GM19467 (cell line): Measurements from ENCODE around the gene JMJD6.
A peak's percentile ranks its signal among the peaks of the same experiment; 100 is the strongest.

Experiments used
- ATAC-seq: cut with Tn5 transposase; IDR thresholded peaks from one replicate; pipeline ENCODE4 v1.9.1; 2021; ENCODE audit warnings: mild to moderate bottlenecking, moderate library complexity; ENCODE audit not compliant: unreplicated experiment

Gene JMJD6

DNA sequence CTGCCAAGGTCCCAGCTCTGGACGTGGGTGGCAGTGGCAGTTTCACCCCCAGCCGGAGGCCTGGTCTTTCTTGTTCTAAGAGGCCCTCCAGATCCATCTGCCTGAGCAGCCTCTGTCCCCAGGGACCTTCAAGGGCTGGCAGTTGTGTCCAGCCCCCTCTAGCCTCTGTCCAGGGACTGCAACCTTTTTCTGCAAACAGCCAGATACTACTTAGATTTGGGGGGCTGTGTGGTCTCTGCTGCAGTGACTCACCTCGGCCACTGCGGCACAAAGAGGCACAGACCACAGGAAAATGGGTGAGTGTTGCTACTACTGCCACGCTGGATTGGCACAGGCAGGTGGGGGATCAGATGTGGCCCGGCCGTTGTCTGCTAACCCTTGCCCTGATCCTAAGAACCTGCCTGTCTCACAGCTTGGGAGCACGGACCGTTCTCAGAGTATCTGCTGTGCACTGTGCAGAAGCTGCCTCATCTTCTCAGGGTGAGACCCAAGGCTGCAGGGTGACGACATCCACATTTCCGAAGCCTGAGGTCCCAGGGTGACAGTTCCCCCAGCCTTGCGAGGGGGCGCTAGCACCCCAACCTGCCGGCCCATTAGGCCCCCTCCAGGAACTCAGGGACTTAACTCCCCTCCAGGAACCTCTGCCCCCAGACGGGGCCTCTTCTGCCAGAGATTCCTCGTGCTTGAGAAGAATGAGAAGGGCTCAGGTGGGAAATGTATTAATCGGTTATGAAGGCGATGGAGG is 43.2 kb downstream of the JMJD6 start:
- ATAC-seq: no peak

GRCh38 chr17:76682296-76682695 is 44.1 kb downstream of the JMJD6 start:
- no peak for ATAC-seq

- ATAC-seq: no peak
These were observed 44.9 kb downstream of the JMJD6 start for GRCh38 chr17:76681222-76682137.

DNA sequence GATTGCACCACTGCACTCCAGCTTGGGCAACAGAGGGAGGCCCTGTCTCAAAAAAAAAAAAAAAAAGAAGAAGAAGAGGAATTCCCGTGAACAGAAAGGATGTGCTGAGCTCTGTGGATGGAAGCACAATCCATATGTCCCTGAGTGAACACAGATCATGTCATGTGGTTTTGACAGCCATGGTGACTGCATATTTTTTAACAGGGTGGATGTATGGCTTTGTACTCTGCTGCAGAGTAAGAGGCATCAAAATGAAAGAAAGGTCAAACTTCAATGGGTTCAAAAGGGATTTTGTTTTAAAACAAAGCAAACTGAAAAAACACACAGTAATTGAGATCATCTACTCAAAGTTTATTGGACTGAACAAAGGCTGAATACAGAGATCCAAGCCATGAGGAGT is 47.2 kb downstream of the JMJD6 start:
- no peak for ATAC-seq

- ATAC-seq: no peak
These were observed 48.1 kb downstream of the JMJD6 start for GRCh38 chr17:76678330-76678729.

DNA sequence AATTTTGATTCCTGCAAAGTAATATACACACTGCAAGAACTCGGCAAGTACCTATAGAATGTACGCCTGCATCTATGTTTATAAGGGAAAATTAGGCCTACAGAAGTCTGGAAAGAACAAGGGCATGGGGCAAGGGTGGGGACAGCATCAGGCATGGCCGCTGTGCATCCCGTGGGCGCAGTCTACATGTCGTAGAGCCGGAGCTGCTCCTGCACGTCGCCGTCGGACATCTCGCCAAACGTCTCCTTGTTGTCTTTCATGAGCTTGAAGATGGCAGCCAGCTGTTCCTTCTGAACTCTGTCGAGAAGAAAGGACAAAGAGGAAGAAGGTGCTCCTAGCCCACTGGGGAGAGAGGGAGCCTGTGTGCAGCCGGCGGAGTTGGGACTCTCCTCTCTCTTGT is 49.0 kb downstream of the JMJD6 start:
- ATAC-seq: no peak

GRCh38 chr17:76676629-76677028 is 49.8 kb downstream of the JMJD6 start:
- no peak for ATAC-seq

GRCh38 chr17:76675648-76676047 is 50.8 kb downstream of the JMJD6 start:
- no peak for ATAC-seq

DNA sequence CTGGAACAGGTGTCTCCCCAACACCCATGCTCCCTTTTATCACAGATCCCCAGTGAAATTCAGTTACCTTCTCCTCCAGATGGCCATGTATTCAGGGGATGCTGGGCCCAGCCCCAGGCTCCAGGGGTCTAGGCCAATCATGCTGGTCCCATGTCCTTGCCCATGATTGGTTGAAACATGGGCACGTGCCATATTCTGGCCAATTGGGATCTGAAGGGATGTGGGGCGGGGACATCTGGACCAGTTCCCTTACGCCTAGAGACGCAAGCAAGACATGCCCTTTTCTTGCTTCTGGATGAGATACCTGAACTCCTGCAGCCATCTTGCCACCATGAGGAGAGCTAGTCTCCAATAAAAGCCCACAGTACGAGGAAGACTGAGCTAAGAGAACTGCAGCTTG is 51.8 kb downstream of the JMJD6 start:
- no peak for ATAC-seq

DNA sequence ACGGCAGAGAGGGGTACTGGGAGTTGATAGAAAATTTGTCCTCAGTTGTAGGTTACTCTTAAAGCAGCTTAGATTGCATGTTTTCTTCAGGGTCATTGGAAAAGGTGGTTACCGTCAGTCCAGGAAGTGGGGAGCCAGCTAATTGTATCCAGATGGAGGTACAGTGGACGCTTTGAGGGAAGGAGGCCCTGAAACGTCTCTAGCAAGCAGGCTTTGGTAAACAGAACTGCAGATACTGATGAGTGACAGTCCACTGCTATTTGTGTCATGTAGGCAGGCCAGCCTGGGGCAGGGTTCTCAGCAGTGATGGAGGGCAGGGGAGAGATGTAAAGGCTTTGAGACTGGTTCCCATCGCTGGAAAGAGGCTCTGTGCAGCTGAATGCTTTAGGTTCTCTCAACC is 52.7 kb downstream of the JMJD6 start:
- ATAC-seq: no peak

DNA sequence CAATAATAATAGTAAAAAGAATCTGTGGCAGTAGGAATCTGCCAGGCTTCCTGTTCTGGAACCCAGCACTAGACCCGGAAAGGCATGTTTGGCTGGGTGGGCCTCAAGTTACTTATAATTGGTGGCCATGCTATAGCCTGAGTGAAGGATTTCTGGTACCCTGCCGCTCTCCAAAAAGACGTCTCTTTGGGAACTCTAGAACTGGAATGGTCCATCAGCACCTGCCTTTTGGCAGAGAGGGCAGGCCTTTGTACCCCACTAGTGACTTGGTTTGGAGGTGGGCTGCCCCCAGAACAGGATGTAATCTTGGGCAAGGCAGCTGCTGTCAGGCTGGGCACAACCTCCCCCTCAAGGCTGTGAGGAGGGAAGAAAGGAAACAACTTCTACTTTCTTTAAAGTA is 53.5 kb downstream of the JMJD6 start:
- no peak for ATAC-seq

DNA sequence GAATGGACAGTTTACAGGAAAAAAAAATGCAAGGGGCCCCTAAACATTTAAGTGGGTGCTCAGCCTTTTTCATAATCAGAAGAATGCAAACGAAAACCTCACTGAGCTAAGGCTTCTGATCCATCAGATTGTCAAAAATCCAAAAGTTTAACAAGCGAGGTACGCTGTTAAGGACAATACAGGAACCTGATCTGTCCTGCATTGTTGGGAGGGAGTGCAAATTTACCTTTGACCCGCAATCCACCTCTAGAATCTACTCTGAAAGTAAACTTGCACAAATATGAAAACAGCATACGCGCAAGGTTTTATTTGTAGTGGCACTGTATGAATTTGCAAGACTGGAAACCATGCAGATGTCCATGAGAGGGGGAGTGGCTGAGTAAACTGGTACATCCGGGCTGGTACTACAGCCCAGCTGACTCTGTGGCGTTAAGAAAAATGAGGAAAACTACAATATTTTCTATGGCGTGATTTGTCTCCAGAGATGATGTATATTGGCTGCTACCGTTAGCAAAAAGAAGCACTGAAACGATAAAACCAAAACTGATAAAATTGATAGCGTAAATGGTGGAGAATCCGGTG is 54.0 kb downstream of the JMJD6 start:
- no peak for ATAC-seq

GRCh38 chr17:76671912-76672262 is 54.5 kb downstream of the JMJD6 start:
- no peak for ATAC-seq

- ATAC-seq: peak; percentile 98
These were observed 55.1 kb downstream of the JMJD6 start for GRCh38 chr17:76671123-76671911.

DNA sequence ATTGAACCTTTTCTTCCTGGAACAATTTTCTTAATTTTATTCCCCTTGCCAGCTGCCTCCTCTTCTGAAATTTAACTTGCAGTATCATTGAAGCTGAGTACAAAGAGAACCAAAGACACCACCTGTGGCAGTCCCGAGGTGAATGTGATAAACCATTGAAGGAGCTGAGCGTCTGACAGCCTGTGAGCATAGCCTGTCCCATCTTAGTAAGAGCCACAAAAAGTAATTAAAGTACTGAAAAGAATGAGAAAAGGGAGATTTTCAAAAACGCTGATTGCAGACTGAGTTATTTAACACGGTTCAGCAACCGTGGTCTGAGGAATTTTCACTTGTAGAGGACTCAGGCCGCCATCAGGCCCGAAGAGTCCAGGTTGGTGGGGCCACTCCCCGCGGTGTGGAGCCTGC is 55.7 kb downstream of the JMJD6 start:
- no peak for ATAC-seq

DNA sequence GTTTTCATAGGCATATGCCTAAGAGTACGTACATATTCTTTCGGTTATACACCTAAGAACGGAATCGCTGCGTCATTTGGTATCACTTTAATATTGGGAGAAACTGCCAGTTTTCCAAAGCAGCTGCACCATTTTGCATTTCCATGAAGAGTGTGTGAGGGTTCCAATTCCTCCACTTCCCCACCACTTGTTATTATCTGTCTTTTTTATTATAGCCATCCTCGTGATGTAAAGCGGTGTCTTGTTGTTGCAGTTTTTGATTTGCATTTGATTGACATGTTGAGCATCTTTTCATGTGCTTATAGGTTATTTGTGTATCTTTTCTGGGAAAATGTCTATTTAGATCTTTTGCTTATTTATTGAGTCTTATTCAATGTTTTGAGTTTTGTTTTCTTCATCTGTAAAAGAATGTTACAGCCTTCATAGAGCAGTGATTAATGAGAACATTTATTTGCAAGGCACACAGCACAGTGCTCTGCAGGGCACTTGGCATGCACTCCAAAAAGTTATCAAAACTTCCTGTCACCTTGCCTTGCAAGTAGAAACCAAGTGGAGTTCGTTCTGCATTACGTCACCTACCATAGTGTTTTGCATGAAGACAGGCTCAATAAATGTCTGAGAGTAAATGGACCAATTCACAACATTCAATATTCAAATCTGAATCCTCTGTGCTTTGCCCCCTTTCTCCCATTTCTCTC is 56.2 kb downstream of the JMJD6 start:
- no peak for ATAC-seq
